Lung (tissue), 12 donors: ENCODE measurements around the gene MAEA. TPM values are rescaled to one million over a fixed set of nuclear protein-coding genes. Genes with fewer than 3 reads are reported as not detected.

Experiments used
- ATAC-seq: fragments of 200-7000 bp; cut with Tn5 transposase; one replicate; pipeline ENCODE4 v1.9.1; 2020; ENCODE audit warnings: moderate number of reproducible peaks; ENCODE audit not compliant: insufficient read depth, low FRiP score
- DNase-seq, 3 donors: peaks; one replicate each; pipeline ENCODE4 v3.0.0-alpha.2; 2013 to 2017
- H3K27ac ChIP-seq, 2 donors: one replicate each; pipeline ENCODE4 v1.5.1; 2013; ENCODE audit warnings: mild to moderate bottlenecking in 2 of 2, moderate library complexity in 2 of 2, control low read depth in 1 of 2, inconsistent platforms in 1 of 2, low read depth in 1 of 2, low read length in 1 of 2
- H3K27me3 ChIP-seq, 3 donors: one replicate each; pipeline ENCODE4 v1.5.1; 2013; ENCODE audit warnings: low read length in 2 of 3; ENCODE audit not compliant: control insufficient read depth in 3 of 3, insufficient read depth in 3 of 3
- H3K36me3 ChIP-seq, 4 donors: one replicate each; pipeline ENCODE4 v1.5.1; 2013; ENCODE audit warnings: low read length in 4 of 4, mild to moderate bottlenecking in 1 of 4, moderate library complexity in 1 of 4; ENCODE audit not compliant: control insufficient read depth in 4 of 4, insufficient read depth in 4 of 4
- H3K4me1 ChIP-seq, 5 donors: one replicate each; pipeline ENCODE4 v1.5.1; 2013; ENCODE audit warnings: low read length in 5 of 5, mild to moderate bottlenecking in 2 of 5, moderate library complexity in 1 of 5; ENCODE audit not compliant: control insufficient read depth in 5 of 5, insufficient read depth in 5 of 5
- H3K4me3 ChIP-seq: one replicate; pipeline ENCODE4 v1.5.1; 2013; ENCODE audit warnings: mild to moderate bottlenecking, control low read depth, moderate library complexity
- H3K9ac ChIP-seq, 2 donors: one replicate each; pipeline ENCODE4 v1.5.1; 2013; ENCODE audit warnings: low read length in 2 of 2, control low read depth in 1 of 2; ENCODE audit not compliant: insufficient read depth in 1 of 2
- H3K9me3 ChIP-seq, 4 donors: one replicate each; pipeline ENCODE4 v1.5.1; 2013; ENCODE audit warnings: low read length in 3 of 4, mild to moderate bottlenecking in 1 of 4, moderate library complexity in 1 of 4; ENCODE audit not compliant: control insufficient read depth in 4 of 4, insufficient read depth in 3 of 4
- WGBS, 2 donors: extraction: QIAGEN DNeasy Blood & Tissue Kit; methylation state at CpG; one replicate each; pipeline ENCODE4 v1.1.7; 2013; 5-methylcytosine and 5-hydroxymethylcytosine counted together
- polyA plus RNA-seq, 2 donors: library from polyadenylated mRNA; stranded (reverse); fragments of 200-250 nt; gene quantifications; one replicate each; pipeline ENCODE4 v1.2.1, GENCODE V29; 2013
- total RNA-seq, 2 donors: library from RNA; depleted of rRNA in 1 of 2; stranded (reverse); fragments of >200 nt in 1 of 2; gene quantifications; one replicate each; pipeline ENCODE4 v1.2.1, GENCODE V29; 2014 to 2021
- TF ChIP-seq, protein P1 (sequence below): IDR thresholded peaks from 2 replicates; pipeline ENCODE4 v1.5.1; 2012; ENCODE audit warnings: mild to moderate bottlenecking; ENCODE audit errors: control extremely low read depth, extremely low read depth
- donor health status: control.
- donor health status: control.
- donor health status: Bipolar disorder and iron deficiency.
- donor health status: healthy.
- donor health status: DM: yes; HTN: yes; CAD: no.

Gene MAEA
- total and polyA plus RNA-seq, 4 donors, result 39.7 to 67.4 (median 60.8) TPM

DNA sequence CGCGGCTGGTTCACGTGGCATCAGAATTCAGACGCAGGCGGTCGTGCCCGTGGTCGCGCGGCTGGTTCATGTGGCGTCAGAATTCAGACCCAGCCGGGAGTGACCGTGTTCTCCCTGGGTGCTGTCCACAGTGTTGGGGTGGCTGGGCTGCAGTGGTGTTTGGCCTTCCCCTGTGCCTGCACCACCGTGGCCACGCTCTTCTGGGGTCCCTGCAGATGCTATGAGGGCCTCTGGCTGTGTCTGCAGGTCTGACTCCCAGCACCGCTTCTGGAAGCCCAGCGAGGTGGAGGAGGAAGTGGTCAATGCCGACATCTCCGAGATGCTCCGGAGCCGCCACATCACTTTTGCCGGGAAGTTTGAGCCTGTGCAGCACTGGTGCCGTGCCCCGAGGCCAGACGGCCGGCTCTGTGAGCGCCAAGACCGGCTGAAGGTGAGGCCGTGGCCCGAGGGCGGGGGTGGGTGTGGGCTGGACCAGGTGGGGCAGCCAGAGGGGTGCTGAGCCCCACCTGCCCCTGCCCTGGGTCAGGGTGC is 90.2 kb downstream of the MAEA start:
- no peak overlapping the region for H3K9ac ChIP-seq
- 88 to 95% methylated on average over 23 to 31 of the region's 31 CpGs for WGBS, 2 donors
- no peak overlapping the region for H3K4me3 ChIP-seq
- ATAC-seq, result no peak
- no peaks in the 10 kb centered on the region for H3K9me3 ChIP-seq
- H3K4me1 ChIP-seq, result no peaks in the 10 kb centered on the region
- no peak for DNase-seq
- TF ChIP-seq, protein P1, sequence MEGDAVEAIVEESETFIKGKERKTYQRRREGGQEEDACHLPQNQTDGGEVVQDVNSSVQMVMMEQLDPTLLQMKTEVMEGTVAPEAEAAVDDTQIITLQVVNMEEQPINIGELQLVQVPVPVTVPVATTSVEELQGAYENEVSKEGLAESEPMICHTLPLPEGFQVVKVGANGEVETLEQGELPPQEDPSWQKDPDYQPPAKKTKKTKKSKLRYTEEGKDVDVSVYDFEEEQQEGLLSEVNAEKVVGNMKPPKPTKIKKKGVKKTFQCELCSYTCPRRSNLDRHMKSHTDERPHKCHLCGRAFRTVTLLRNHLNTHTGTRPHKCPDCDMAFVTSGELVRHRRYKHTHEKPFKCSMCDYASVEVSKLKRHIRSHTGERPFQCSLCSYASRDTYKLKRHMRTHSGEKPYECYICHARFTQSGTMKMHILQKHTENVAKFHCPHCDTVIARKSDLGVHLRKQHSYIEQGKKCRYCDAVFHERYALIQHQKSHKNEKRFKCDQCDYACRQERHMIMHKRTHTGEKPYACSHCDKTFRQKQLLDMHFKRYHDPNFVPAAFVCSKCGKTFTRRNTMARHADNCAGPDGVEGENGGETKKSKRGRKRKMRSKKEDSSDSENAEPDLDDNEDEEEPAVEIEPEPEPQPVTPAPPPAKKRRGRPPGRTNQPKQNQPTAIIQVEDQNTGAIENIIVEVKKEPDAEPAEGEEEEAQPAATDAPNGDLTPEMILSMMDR, result no peak
- H3K27me3 ChIP-seq, result no peaks in the 10 kb centered on the region
- no peak overlapping the region for H3K27ac ChIP-seq
- H3K36me3 ChIP-seq, result peaks cover 0 to 75% (median 0%) of the 10 kb centered on the region in 4 donors

DNA sequence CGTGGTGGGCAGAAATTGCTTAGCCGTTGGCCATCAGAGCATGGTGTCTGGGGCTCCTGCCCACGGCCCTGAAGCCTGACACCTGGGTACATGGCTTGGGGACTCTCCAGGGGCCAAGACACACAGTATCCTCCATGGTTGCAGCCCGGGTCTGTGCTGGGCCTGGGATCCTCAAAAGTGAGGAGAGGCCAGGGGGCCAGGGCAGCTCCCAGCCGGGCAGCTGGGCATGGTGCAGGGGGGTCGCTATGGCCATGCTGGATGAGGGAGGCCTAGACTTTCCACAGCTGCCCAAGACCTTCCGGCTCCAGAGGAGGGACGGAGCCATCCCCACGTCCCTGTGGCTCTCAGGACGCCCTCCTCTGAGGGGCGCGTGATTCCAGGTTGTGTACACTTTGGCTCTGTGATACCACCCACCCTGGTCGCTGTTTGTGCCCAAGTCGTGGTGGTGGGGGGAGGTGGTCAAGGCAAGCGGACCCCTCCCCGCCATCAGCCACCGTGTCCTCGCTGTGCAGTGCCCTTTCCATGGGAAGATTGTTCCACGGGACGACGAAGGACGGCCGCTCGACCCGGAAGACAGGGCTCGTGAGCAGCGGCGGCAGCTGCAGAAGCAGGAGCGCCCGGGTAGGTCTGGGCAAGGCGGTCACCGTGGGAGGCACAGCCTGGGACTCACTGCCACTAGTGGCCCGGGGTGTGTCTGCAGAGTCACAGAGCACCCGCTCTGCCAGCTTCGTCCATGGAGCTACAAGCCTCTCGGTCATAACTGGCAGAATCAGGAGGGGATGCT is 90.9 kb downstream of the MAEA start:
- no peaks in the 10 kb centered on the region for H3K4me1 ChIP-seq
- H3K4me3 ChIP-seq, result no peak overlapping the region
- DNase-seq, result no peak
- H3K27me3 ChIP-seq, result no peaks in the 10 kb centered on the region
- WGBS, 2 donors, result 93 to 95% methylated on average over 33 to 36 of the region's 36 CpGs
- no peak for ATAC-seq
- no peak overlapping the region for H3K27ac ChIP-seq
- no peak overlapping the region for H3K9ac ChIP-seq
- TF ChIP-seq, protein P1, result no peak
- H3K9me3 ChIP-seq, result no peaks in the 10 kb centered on the region
- peaks cover 0 to 74% (median 0%) of the 10 kb centered on the region in 4 donors for H3K36me3 ChIP-seq

DNA sequence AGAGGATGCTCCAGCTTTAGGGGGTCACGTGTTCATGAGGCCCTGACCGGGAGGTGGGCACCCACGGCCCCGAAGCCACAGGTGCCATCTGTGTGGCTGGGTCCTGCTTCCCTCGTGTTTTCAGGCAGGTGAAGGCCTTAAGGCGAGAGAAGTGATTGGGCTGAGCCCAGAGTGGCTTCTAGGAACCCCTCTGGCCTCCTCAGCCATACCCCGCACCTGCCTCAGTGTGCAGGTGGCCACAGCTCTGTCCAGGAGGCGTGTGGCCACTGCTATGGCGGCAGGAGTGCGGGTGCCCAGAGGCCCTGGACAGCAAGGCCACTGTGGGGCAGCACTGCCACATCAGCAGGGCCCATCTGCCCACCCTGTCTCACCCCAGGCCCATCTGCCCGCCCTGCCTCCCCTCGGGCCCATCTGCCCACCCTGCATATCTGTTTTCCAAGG is 91.5 kb downstream of the MAEA start:
- 95 to 97% methylated on average over 12 of the region's 12 CpGs for WGBS, 2 donors
- H3K9ac ChIP-seq, result no peak overlapping the region
- no peak overlapping the region for H3K27ac ChIP-seq
- ATAC-seq, result no peak
- H3K4me3 ChIP-seq, result no peak overlapping the region
- peaks cover 0 to 2% (median 0%) of the 10 kb centered on the region in 4 donors for H3K9me3 ChIP-seq
- TF ChIP-seq, protein P1, result no peak
- H3K27me3 ChIP-seq, result no peaks in the 10 kb centered on the region
- no peaks in the 10 kb centered on the region for H3K4me1 ChIP-seq
- peaks cover 0 to 74% (median 0%) of the 10 kb centered on the region in 4 donors for H3K36me3 ChIP-seq
- DNase-seq, result no peak
